Measurements from ENCODE around the gene E2F3.

E2F3 gene

GRCh38 chr6:20539387-20539786 lies 137.7 kb downstream of the E2F3 start (continued):
- TF ChIP-seq ZBTB44 (tag by site-specific recombination; IDR thresholded peaks at IDR 0.05) (no peak), KLF7 (tag by site-specific recombination; IDR thresholded peaks at IDR 0.05; ENCODE audit: borderline replicate concordance) (no peak), TCF7L2 (IDR thresholded peaks at IDR 0.05; ENCODE audit: borderline replicate concordance, low read depth, low read length) (no peak), ZNF112 (tag by site-specific recombination; IDR thresholded peaks at IDR 0.05) (no peak), ZNF677 (tag by site-specific recombination; IDR thresholded peaks at IDR 0.05) (no peak), SCRT2 (tag by site-specific recombination; IDR thresholded peaks at IDR 0.05) (no peak), ZNF792 (tag by site-specific recombination; IDR thresholded peaks at IDR 0.05) (no peak), BCL6B (tag by site-specific recombination; IDR thresholded peaks at IDR 0.05) (no peak), ZNF146 (tag by site-specific recombination; IDR thresholded peaks at IDR 0.05) (no peak), MZF1 (tag by site-specific recombination; IDR thresholded peaks at IDR 0.05; ENCODE audit: borderline replicate concordance) (no peak)

GRCh38 chr6:20540683-20541082 lies 139.0 kb downstream of the E2F3 start:
- no peak overlapping the region for H3K27ac ChIP-seq (ENCODE audit: extremely low read depth, low read depth, low read length)
- no peak overlapping the region for H3K4me3 ChIP-seq (ENCODE audit: low read depth, low read length)
- no peaks in the 10 kb centered on the region for H3K9me3 ChIP-seq (ENCODE audit: control insufficient read depth, insufficient read depth, low read depth, low read length)
- peaks cover 12 to 17% of the 10 kb centered on the region in 2 experiments; a peak in 2 of 3 replicates for H3K36me3 ChIP-seq (ENCODE audit: control insufficient read depth in 2 of 2, insufficient read depth in 1 of 2, low read length in 2 of 2)
- POLR2A ChIA-PET = interaction anchor here (0.6 to 0.7 kb wide), 2 partner anchors 1068 to 1117 kb away, joined by 4 read pairs; no protein-coding TSS in a partner anchor
- H3K4me1 ChIP-seq (ENCODE audit: control insufficient read depth, insufficient read depth, low read length) = peaks cover 10% of the 10 kb centered on the region
- CTCF ChIA-PET = no interaction called here
- TF ChIP-seq KLF10 (tag by site-specific recombination; IDR thresholded peaks at IDR 0.05) (no peak), ZNF747 (tag by site-specific recombination; IDR thresholded peaks at IDR 0.05) (no peak), INSM2 (tag by site-specific recombination; IDR thresholded peaks at IDR 0.05) (0 out of 2 replicates have a peak, but pooled peaks have one; percentile 37), AEBP2 (tag by site-specific recombination; IDR thresholded peaks at IDR 0.05; ENCODE audit: borderline replicate concordance) (no peak), KLF1 (tag by site-specific recombination; IDR thresholded peaks at IDR 0.05) (peak; percentile 16; the same call in 1 of the 2 replicates), TSHZ1 (tag by site-specific recombination; IDR thresholded peaks at IDR 0.05; ENCODE audit: borderline replicate concordance) (no peak), ZNF169 (tag by site-specific recombination; IDR thresholded peaks at IDR 0.05) (no peak), ZBTB17 (tag by site-specific recombination; IDR thresholded peaks at IDR 0.05) (peak; percentile 88), KLF8 (tag by site-specific recombination; IDR thresholded peaks at IDR 0.05) (peak; percentile 56), ZFP69B (tag by site-specific recombination; IDR thresholded peaks at IDR 0.05) (no peak), PBX3 (CRISPR knock-in tag; IDR thresholded peaks at IDR 0.05) (no peak), SCRT2 (tag by site-specific recombination; IDR thresholded peaks at IDR 0.05) (peak; percentile 68), HIC1 (tag by site-specific recombination; IDR thresholded peaks at IDR 0.05) (peak; percentile 84)
